H9 (cell line): ENCODE data around the gene MYOZ2. TPM values are rescaled to one million over a fixed set of nuclear protein-coding genes. Genes with fewer than 3 reads are reported as not detected.

Experiments used
- DNase-seq: peaks from one replicate; pipeline ENCODE4 v3.0.0-alpha.2; 2017
- H2AFZ ChIP-seq: one replicate; pipeline ENCODE4 v1.6.1; 2013; ENCODE audit warnings: mild to moderate bottlenecking, low read length, control low read depth, moderate library complexity
- H2AK5ac ChIP-seq: 2 replicates; pipeline ENCODE4 v1.6.1; 2013; ENCODE audit warnings: low read length, control low read depth, mixed read lengths; ENCODE audit not compliant: insufficient read length
- H2BK120ac ChIP-seq: one replicate; pipeline ENCODE4 v1.6.1; 2013; ENCODE audit warnings: low read depth, mild to moderate bottlenecking, low read length, control low read depth, inconsistent platforms; ENCODE audit not compliant: poor library complexity, severe bottlenecking
- H2BK12ac ChIP-seq: 2 replicates; pipeline ENCODE4 v1.6.1; 2013; ENCODE audit warnings: low read length, control low read depth, mixed read lengths, low read depth; ENCODE audit not compliant: insufficient read length
- H2BK15ac ChIP-seq: 2 replicates; pipeline ENCODE4 v1.6.1; 2013; ENCODE audit warnings: low read depth, low read length, control low read depth
- H2BK20ac ChIP-seq: one replicate; pipeline ENCODE4 v1.6.1; 2013; ENCODE audit warnings: low read depth, mild to moderate bottlenecking, low read length, control low read depth, inconsistent platforms; ENCODE audit not compliant: poor library complexity, severe bottlenecking
- H2BK5ac ChIP-seq: 2 replicates; pipeline ENCODE4 v1.6.1; 2013; ENCODE audit warnings: low read length, control low read depth, mixed read lengths; ENCODE audit not compliant: insufficient read length
- H3K14ac ChIP-seq: 2 replicates; pipeline ENCODE4 v1.6.1; 2013; ENCODE audit warnings: low read length, control low read depth; ENCODE audit not compliant: insufficient read depth
- H3K18ac ChIP-seq: 2 replicates; pipeline ENCODE4 v1.6.1; 2013; ENCODE audit warnings: low read depth, mild to moderate bottlenecking, mixed read lengths, low read length, control low read depth; ENCODE audit not compliant: insufficient read length
- H3K23ac ChIP-seq: 2 replicates; pipeline ENCODE4 v1.6.1; 2013; ENCODE audit warnings: low read length, control low read depth, mixed read lengths, low read depth; ENCODE audit not compliant: insufficient read length
- H3K23me2 ChIP-seq: 2 replicates; pipeline ENCODE4 v1.6.1; 2013; ENCODE audit warnings: low read depth, mild to moderate bottlenecking, mixed read lengths, low read length, control low read depth; ENCODE audit not compliant: insufficient read length, poor library complexity, severe bottlenecking
- H3K27ac ChIP-seq: 2 replicates; pipeline ENCODE4 v1.5.1; 2013; ENCODE audit warnings: low read length, control low read depth, mixed read lengths, low read depth; ENCODE audit not compliant: insufficient read length
- H3K27me3 ChIP-seq: 2 replicates; pipeline ENCODE4 v1.6.1; 2013; ENCODE audit warnings: low read length, control low read depth, inconsistent platforms; ENCODE audit not compliant: insufficient read depth
- H3K4ac ChIP-seq: 2 replicates; pipeline ENCODE4 v1.6.1; 2013; ENCODE audit warnings: low read depth, mild to moderate bottlenecking, control low read depth, inconsistent platforms, low read length, moderate library complexity
- H3K4me1 ChIP-seq: 2 replicates; pipeline ENCODE4 v1.6.1; 2013; ENCODE audit warnings: low read length, control low read depth, inconsistent platforms; ENCODE audit not compliant: insufficient read depth
- H3K4me2 ChIP-seq: 2 replicates; pipeline ENCODE4 v1.6.1; 2013; ENCODE audit warnings: low read length, control low read depth, mixed read lengths; ENCODE audit not compliant: insufficient read length, insufficient read depth
- H3K56ac ChIP-seq: 2 replicates; pipeline ENCODE4 v1.6.1; 2013; ENCODE audit warnings: low read depth, mild to moderate bottlenecking, mixed read lengths, low read length, control low read depth; ENCODE audit not compliant: insufficient read length
- H3K79me1 ChIP-seq: 2 replicates; pipeline ENCODE4 v1.6.1; 2013; ENCODE audit warnings: low read depth, mild to moderate bottlenecking, moderate library complexity, low read length, control low read depth, inconsistent platforms; ENCODE audit not compliant: insufficient read depth, poor library complexity, severe bottlenecking
- H3K79me2 ChIP-seq: 2 replicates; pipeline ENCODE4 v1.6.1; 2013; ENCODE audit warnings: low read length, control low read depth, inconsistent platforms; ENCODE audit not compliant: insufficient read depth
- H3K9ac ChIP-seq: 2 replicates; pipeline ENCODE4 v1.6.1; 2013; ENCODE audit warnings: low read length, control low read depth, mixed read lengths; ENCODE audit not compliant: insufficient read length; ENCODE audit errors: extremely low read depth
- H3K9me3 ChIP-seq: one replicate; pipeline ENCODE4 v1.6.1; 2013; ENCODE audit warnings: low read depth, low read length, inconsistent platforms; ENCODE audit not compliant: control insufficient read depth
- H3T11ph ChIP-seq: one replicate; pipeline ENCODE4 v1.6.1; 2013; ENCODE audit warnings: mild to moderate bottlenecking, low read length, control low read depth, inconsistent platforms
- H4K20me1 ChIP-seq: one replicate; pipeline ENCODE4 v1.6.1; 2013; ENCODE audit not compliant: control insufficient read depth, insufficient read length, insufficient read depth
- H4K5ac ChIP-seq: 2 replicates; pipeline ENCODE4 v1.6.1; 2013; ENCODE audit warnings: low read depth, mild to moderate bottlenecking, mixed read lengths, low read length, control low read depth; ENCODE audit not compliant: insufficient read length
- H4K8ac ChIP-seq: replicated peaks from 2 replicates; pipeline ENCODE4 v1.6.1; 2013; ENCODE audit warnings: low read length, control low read depth, mixed read lengths, low read depth; ENCODE audit not compliant: insufficient read length
- H4K91ac ChIP-seq: 2 replicates; pipeline ENCODE4 v1.6.1; 2013; ENCODE audit warnings: low read depth, mild to moderate bottlenecking, moderate library complexity, mixed read lengths, low read length, control low read depth; ENCODE audit not compliant: insufficient read length
- H3K27ac Mint-ChIP-seq, 3 experiments: 2 replicates in 2 of 3; 3 replicates in 1 of 3; pipeline ENCODE4 v1.8.0; 2020 to 2021; ENCODE audit warnings: mixed read lengths in 3 of 3, mild to moderate bottlenecking in 1 of 3, moderate library complexity in 1 of 3
- H3K27me3 Mint-ChIP-seq: 2 replicates; pipeline ENCODE4 v1.8.0; 2021; ENCODE audit warnings: low read depth, mild to moderate bottlenecking, moderate library complexity, mixed read lengths
- H3K36me3 Mint-ChIP-seq, 3 experiments: 2 replicates in 2 of 3; 3 replicates in 1 of 3; pipeline ENCODE4 v1.8.0; 2020 to 2021; ENCODE audit warnings: low read depth in 3 of 3, mixed read lengths in 3 of 3; ENCODE audit not compliant: insufficient read depth in 1 of 3
- H3K4me1 Mint-ChIP-seq, 2 experiments: 2 replicates each; pipeline ENCODE4 v1.8.0; 2020; ENCODE audit warnings: mixed read lengths in 2 of 2
- H3K4me3 Mint-ChIP-seq, 2 experiments: 2 replicates in 1 of 2; 3 replicates in 1 of 2; pipeline ENCODE4 v1.8.0; 2020 to 2021; ENCODE audit warnings: mild to moderate bottlenecking in 2 of 2, mixed read lengths in 2 of 2, moderate library complexity in 1 of 2
- H3K9me3 Mint-ChIP-seq, 2 experiments: 2 replicates in 1 of 2; 3 replicates in 1 of 2; pipeline ENCODE4 v1.8.0; 2020; ENCODE audit warnings: mild to moderate bottlenecking in 2 of 2, mixed read lengths in 2 of 2, moderate library complexity in 1 of 2
- CTCF ChIP-seq: fragments of 200-600 bp; sonication (generic); conservative IDR thresholded peaks from 3 replicates; pipeline ENCODE4 v1.8.0; 2021; ENCODE audit warnings: antibody characterized with exemption, mild to moderate bottlenecking
- WGBS: extraction: QIAGEN DNeasy Blood & Tissue Kit; methylation state at CpG from one replicate; pipeline ENCODE4 v1.1.7; 2013; ENCODE audit warnings: missing lambda C conversion rate, low lambda C conversion rate, mixed read lengths; ENCODE audit not compliant: insufficient read length; ENCODE audit errors: extremely low coverage; 5-methylcytosine and 5-hydroxymethylcytosine counted together
- total RNA-seq: library from RNA; stranded (reverse); gene quantifications from 2 replicates; pipeline ENCODE4 v1.2.1, GENCODE V29; 2021

Gene MYOZ2
- total RNA-seq, 1 experiment from 2014 or later = not detected

GRCh38 chr4:119098306-119098705 is 37.3 kb upstream of the MYOZ2 start:
- no peaks in the 10 kb centered on the region for H3K36me3 Mint-ChIP-seq
- H4K91ac ChIP-seq = no peak overlapping the region
- H2AFZ ChIP-seq = no peak overlapping the region
- no peaks in the 10 kb centered on the region for H3K9me3 ChIP-seq
- no peaks in the 10 kb centered on the region for H3K27me3 ChIP-seq
- peaks cover 10 to 12% of the 10 kb centered on the region in 2 experiments for H3K4me1 Mint-ChIP-seq
- H3K23ac ChIP-seq = no peak overlapping the region
- no peak overlapping the region for H3K27ac Mint-ChIP-seq
- no peaks in the 10 kb centered on the region for H3K9me3 Mint-ChIP-seq
- no peak overlapping the region for H2BK120ac ChIP-seq
- no peaks in the 10 kb centered on the region for H3K23me2 ChIP-seq
- H3K14ac ChIP-seq = no peak overlapping the region
- H3K9ac ChIP-seq = no peak overlapping the region
- no peak overlapping the region for H2BK20ac ChIP-seq
- H2AK5ac ChIP-seq = no peak overlapping the region
- H3K4me3 Mint-ChIP-seq = no peak overlapping the region
- no peak overlapping the region for H4K8ac ChIP-seq
- no peak overlapping the region for H2BK15ac ChIP-seq
- no peaks in the 10 kb centered on the region for H3K79me1 ChIP-seq
- no CpG with 5 or more reads among the region's 1 CpG for WGBS
- H3K4me2 ChIP-seq = no peak overlapping the region
- no peaks in the 10 kb centered on the region; the same call in 1 of the 2 replicates for H3K4me1 ChIP-seq
- no peak overlapping the region for H3K4ac ChIP-seq
- no peak overlapping the region for H3K56ac ChIP-seq
- H4K5ac ChIP-seq = no peak overlapping the region
- no peaks in the 10 kb centered on the region for H3K79me2 ChIP-seq
- H3K27me3 Mint-ChIP-seq = no peaks in the 10 kb centered on the region; the same call in 1 of the 2 replicates
- no peak for DNase-seq
- H3K27ac ChIP-seq = no peak overlapping the region
- no peak overlapping the region for H3T11ph ChIP-seq
- no peaks in the 10 kb centered on the region for H4K20me1 ChIP-seq
- no peak overlapping the region for H2BK5ac ChIP-seq
- H2BK12ac ChIP-seq = no peak overlapping the region
- H3K18ac ChIP-seq = no peak overlapping the region
- no peak for TF ChIP-seq CTCF
